GM23248 (cell line): ENCODE measurements around the gene FRMD5.
"Not testable (repeated sequence)": the region's sequence is repeated elsewhere in the genome, so short reads cannot be mapped to it uniquely, and the experiment has no call there.

ENCODE experiments used
- EZH2 ChIP-seq: fragments of 200-600 bp; sonication (generic); IDR thresholded peaks from 2 replicates; pipeline ENCODE4 v1.6.1; 2018; ENCODE audit warnings: antibody characterized with exemption, mild to moderate bottlenecking; ENCODE audit not compliant: insufficient read depth, poor library complexity, severe bottlenecking
- EZH2phosphoT487 ChIP-seq: fragments of 200-600 bp; sonication (generic); IDR thresholded peaks from 2 replicates; pipeline ENCODE4 v1.6.1; 2018; ENCODE audit warnings: antibody characterized with exemption, moderate library complexity, mild to moderate bottlenecking, low read depth; ENCODE audit not compliant: insufficient read depth

GRCh38 chr15:44227001-44227400 lies 31.9 kb upstream of the FRMD5 start:
- TF ChIP-seq EZH2, EZH2phosphoT487: not testable (repeated sequence)
